ENCODE data around the gene CCT8.

GRCh38 chr21:29115899-29116298 is 42.5 kb upstream of the CCT8 start:
- TF ChIP-seq POLR2A (IDR thresholded peaks at IDR 0.05; ENCODE audit: low read depth, low read length) (no peak), TAF1 (IDR thresholded peaks at IDR 0.05; ENCODE audit: low read depth, low read length) (no peak)
